Endothelial cell of umbilical vein (primary cell): ENCODE results near the gene FGL2. TPM values are rescaled to one million over a fixed set of nuclear protein-coding genes. Genes with fewer than 3 reads are reported as not detected.

Experiments used
- BruUV-seq: library from RNA; stranded (reverse); fragments of 400-500 nt; replicated peaks from 2 replicates; lab custom pipeline; 2021; lab: Mats Ljungman, UMichigan
- CTCF ChIA-PET: fragments of 300-600, 350-600 bp; sonication (Branson Sonifier 250); formaldehyde crosslinking; loops from one replicate; lab custom pipeline; 2021; ENCODE audit warnings: antibody characterized with exemption, inconsistent platforms; lab: Charles Lee
- POLR2A ChIA-PET: fragments of 300-600, 350-600 bp; sonication (Branson Sonifier 250); formaldehyde crosslinking; loops from one replicate; lab custom pipeline; 2021; ENCODE audit warnings: antibody characterized with exemption, inconsistent platforms; lab: Charles Lee
- DNase-seq: peaks from one replicate; pipeline ENCODE4 v3.0.0-alpha.2; 2011; ENCODE audit warnings: low read depth, low spot score
- FAIRE-seq: peaks from 2 replicates; lab custom pipeline; 2011; peaks lifted over from hg19 to GRCh38; lab: Jason Lieb, UNC
- H2AFZ ChIP-seq: 2 replicates; pipeline ENCODE4 v1.6.0; 2012; ENCODE audit warnings: low read depth, low read length, control low read depth, inconsistent platforms
- H3K27ac ChIP-seq: 2 replicates; pipeline ENCODE4 v1.5.1; 2011; ENCODE audit warnings: low read depth, mild to moderate bottlenecking, control low read depth, low read length, moderate library complexity; ENCODE audit not compliant: insufficient read depth
- H3K27me3 ChIP-seq, 2 experiments: 2 replicates each; pipeline versions ENCODE4 v1.6.0 to v1.6.1; 2011; ENCODE audit warnings: low read length in 2 of 2, mixed read lengths in 1 of 2; ENCODE audit not compliant: control insufficient read depth in 2 of 2, insufficient read depth in 2 of 2
- H3K36me3 ChIP-seq, 2 experiments: 2 replicates in 1 of 2; 3 replicates in 1 of 2; pipeline ENCODE4 v1.5.1; 2011; ENCODE audit warnings: low read length in 2 of 2, mild to moderate bottlenecking in 1 of 2, moderate library complexity in 1 of 2; ENCODE audit not compliant: control insufficient read depth in 2 of 2, insufficient read depth in 2 of 2; ENCODE audit errors: extremely low read depth in 1 of 2
- H3K4me1 ChIP-seq: 3 replicates; pipeline ENCODE4 v1.5.1; 2011; ENCODE audit warnings: mild to moderate bottlenecking, low read length; ENCODE audit not compliant: control insufficient read depth, insufficient read depth; ENCODE audit errors: extremely low read depth
- H3K4me2 ChIP-seq: 2 replicates; pipeline ENCODE4 v1.6.1; 2011; ENCODE audit warnings: low read length, control low read depth, mixed read lengths; ENCODE audit not compliant: insufficient read depth
- H3K4me3 ChIP-seq, 3 experiments: fragments of 200-600 bp in 1 of 3; sonication (generic), shearing (Covaris generic) in 1 of 3; replicated peaks in 1 of 3; 2 replicates each; pipeline ENCODE4 v1.5.1; 2011 to 2016; ENCODE audit warnings: control low read depth in 3 of 3, low read length in 3 of 3, mild to moderate bottlenecking in 2 of 3, inconsistent platforms in 1 of 3, low read depth in 1 of 3, moderate library complexity in 1 of 3; ENCODE audit not compliant: insufficient read depth in 1 of 3
- H3K79me2 ChIP-seq: 2 replicates; pipeline ENCODE4 v1.6.0; 2012; ENCODE audit warnings: low read length, inconsistent platforms; ENCODE audit not compliant: control insufficient read depth, insufficient read depth
- H3K9ac ChIP-seq: replicated peaks from 2 replicates; pipeline ENCODE3; 2011; ENCODE audit warnings: low read length, control low read depth; ENCODE audit not compliant: insufficient read depth; ENCODE audit errors: extremely low read depth
- H3K9me1 ChIP-seq: replicated peaks from 3 replicates; pipeline ENCODE4 v1.6.0; 2011; ENCODE audit warnings: mild to moderate bottlenecking, low read length; ENCODE audit not compliant: control insufficient read depth, insufficient read depth; ENCODE audit errors: extremely low read depth
- H3K9me3 ChIP-seq: replicated peaks from 2 replicates; pipeline ENCODE4 v1.5.1; 2012; ENCODE audit warnings: low read length, inconsistent platforms; ENCODE audit not compliant: control insufficient read depth, insufficient read depth
- H4K20me1 ChIP-seq: replicated peaks from 2 replicates; pipeline ENCODE3; 2011; ENCODE audit warnings: mild to moderate bottlenecking, low read length; ENCODE audit not compliant: control insufficient read depth, insufficient read depth; ENCODE audit errors: extremely low read depth
- JUN ChIP-seq: IDR thresholded peaks from 2 replicates; pipeline ENCODE4 v1.6.1; 2011; ENCODE audit warnings: borderline replicate concordance, low read depth; ENCODE audit not compliant: insufficient read length, insufficient read depth
- POLR2A ChIP-seq: IDR thresholded peaks from 2 replicates; pipeline ENCODE4 v1.6.1; 2012; ENCODE audit warnings: low read depth, mild to moderate bottlenecking, control low read depth, low read length
- dilution Hi-C: fragments of 300-500 bp; cut with MboI; formaldehyde crosslinking; loops from one replicate; pipeline ENCODE4 v1.15.0; 2019; ENCODE audit warnings: low sequenced_read_pairs; ENCODE audit not compliant: extremely low pct_ligation_motif_present
- intact Hi-C: fragments of 100-400 bp; cut with micrococcal nuclease; formaldehyde crosslinking; loops from one replicate; pipeline ENCODE4 v1.10.0; 2022
- polyA plus RNA-seq, 4 experiments: library from polyadenylated mRNA; depleted of rRNA in 3 of 4; stranded (reverse) in 3 of 4; unstranded in 1 of 4; fragments of >200 nt; gene quantifications; 2 replicates each; pipeline versions ENCODE4 v1.2.1 to v1.2.3, GENCODE V29; 2011 to 2012; ENCODE audit warnings: missing spikeins in 1 of 4
- total RNA-seq: library from RNA; stranded (reverse); gene quantifications from 2 replicates; pipeline ENCODE4 v1.2.3, GENCODE V29; 2021
- TF ChIP-seq, protein P1 (sequence below): IDR thresholded peaks from 2 replicates; pipeline ENCODE4 v1.6.1; 2011; ENCODE audit not compliant: insufficient read depth, insufficient read length

Gene FGL2
- total and polyA plus RNA-seq, 2 donors (not counting 3 experiments of a cell fraction or from before 2014, with no cell fraction given), result not detected

GRCh38 chr7:77226357-77226839 is 26.8 kb upstream of the FGL2 start:
- no peaks in the 10 kb centered on the region for H3K79me2 ChIP-seq
- no peaks in the 10 kb centered on the region for H3K36me3 ChIP-seq
- no peaks in the 10 kb centered on the region for H3K9me1 ChIP-seq
- H3K4me1 ChIP-seq, result peaks cover 3% of the 10 kb centered on the region
- no peak overlapping the region for H3K27ac ChIP-seq
- peaks cover 0 to 4% of the 10 kb centered on the region in 2 experiments for H3K27me3 ChIP-seq
- no peaks in the 10 kb centered on the region for H4K20me1 ChIP-seq
- H2AFZ ChIP-seq, result no peak overlapping the region
- H3K9me3 ChIP-seq, result no peaks in the 10 kb centered on the region
- CTCF ChIA-PET, result interaction anchor here (1.0 to 1.9 kb wide), 3 partner anchors 10 to 21 kb away, joined by 3 to 11 read pairs (median 4); no protein-coding TSS in a partner anchor
- no peak for FAIRE-seq
- peak; percentile 31 for TF ChIP-seq JUN
- TF ChIP-seq, protein P1, sequence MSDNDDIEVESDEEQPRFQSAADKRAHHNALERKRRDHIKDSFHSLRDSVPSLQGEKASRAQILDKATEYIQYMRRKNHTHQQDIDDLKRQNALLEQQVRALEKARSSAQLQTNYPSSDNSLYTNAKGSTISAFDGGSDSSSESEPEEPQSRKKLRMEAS, result no peak
- H3K4me2 ChIP-seq, result no peak overlapping the region
- BruUV-seq, result no TSS peak
- peak; percentile 86 for DNase-seq
- H3K9ac ChIP-seq, result no peak overlapping the region
- H3K4me3 ChIP-seq, result no peak overlapping the region
- POLR2A ChIA-PET, result no interaction called here
- dilution Hi-C loops, result no loop called here
- intact Hi-C loops, result loop anchor here (2.0 kb wide), 1 partner anchor 50 kb away; no protein-coding TSS in a partner anchor

DNA sequence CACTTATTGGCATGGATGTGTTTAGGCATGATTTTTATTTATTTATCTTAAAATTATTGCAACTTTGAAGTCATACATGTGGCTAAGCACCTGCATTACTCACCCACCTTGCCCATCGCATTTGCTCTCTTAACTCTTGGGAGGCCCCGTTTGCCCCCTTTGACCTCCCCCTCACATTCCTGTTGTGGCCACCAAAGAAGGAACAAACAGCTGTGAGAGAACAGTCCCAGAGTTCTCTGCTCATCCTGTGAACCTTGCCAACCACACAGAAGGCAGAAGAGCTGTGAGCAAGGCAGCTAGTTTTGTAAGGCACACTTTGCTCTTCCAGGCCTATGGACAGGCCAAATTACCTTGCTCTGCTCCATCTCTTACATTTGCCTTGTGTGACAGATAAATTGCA is 23.6 kb upstream of the FGL2 start:
- Histone ChIP-seq H4K20me1 (no peaks in the 10 kb centered on the region), H3K9me1 (no peaks in the 10 kb centered on the region), H3K9ac (no peak overlapping the region), H3K27me3 (peaks cover 0 to 4% of the 10 kb centered on the region in 2 experiments), H3K4me2 (no peak overlapping the region), H3K4me3 (no peak overlapping the region), H3K4me1 (peaks cover 3% of the 10 kb centered on the region), H3K27ac (no peak overlapping the region), H3K36me3 (no peaks in the 10 kb centered on the region), H3K79me2 (no peaks in the 10 kb centered on the region), H2AFZ (no peak overlapping the region), H3K9me3 (no peaks in the 10 kb centered on the region)
- POLR2A ChIA-PET, result no interaction called here
- DNase-seq (no peak), FAIRE-seq (no peak)
- CTCF ChIA-PET, result no interaction called here
- intact Hi-C loops (no loop called here), dilution Hi-C loops (no loop called here)
- no peak for TF ChIP-seq POLR2A
- no TSS peak for BruUV-seq
